ENCODE data around the gene FKTN.

FKTN gene

DNA sequence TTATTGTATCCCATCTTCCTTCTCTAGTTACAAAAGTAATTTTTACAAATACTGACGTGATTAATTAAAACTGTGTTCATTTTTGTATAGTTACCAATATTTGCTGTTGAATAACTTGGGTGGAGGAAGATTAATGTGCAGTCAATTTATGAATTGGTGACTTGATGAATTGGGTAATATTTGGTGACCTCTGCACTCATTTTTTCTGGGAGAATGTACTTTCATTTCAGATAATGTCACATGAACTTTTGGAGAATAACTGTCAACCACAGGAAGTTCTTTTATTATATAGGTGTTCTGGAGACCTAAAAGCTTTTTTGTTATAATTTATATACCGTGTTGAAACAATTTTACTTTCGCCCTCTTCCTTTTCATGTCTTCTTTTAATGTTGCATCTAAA lies 26.4 kb upstream of the FKTN start:
- Histone ChIP-seq H3K4me1 (ENCODE audit: low read length) (0 out of 2 replicates have a peak, but pooled peaks cover 7% of the 10 kb centered on the region), H3K27ac (ENCODE audit: low read length) (no peak overlapping the region), H3F3A (ENCODE audit: insufficient read depth, low read length) (no peaks in the 10 kb centered on the region), H3K27me3 (replicated peaks; ENCODE audit: insufficient read depth, low read length) (no peaks in the 10 kb centered on the region), H3K36me3 (replicated peaks; ENCODE audit: insufficient read depth, low read length) (no peaks in the 10 kb centered on the region), H3K4me3 (ENCODE audit: low read length) (no peak overlapping the region), H3K9me2 (replicated peaks; ENCODE audit: insufficient read depth, low read length) (no peaks in the 10 kb centered on the region), H2AFZ (ENCODE audit: low read length) (no peak overlapping the region), H3K9ac (ENCODE audit: low read length) (no peak overlapping the region), H3K9me3 (replicated peaks; ENCODE audit: insufficient read depth, low read length) (no peaks in the 10 kb centered on the region), H3K79me2 (ENCODE audit: low read length) (no peaks in the 10 kb centered on the region), H4K20me1 (ENCODE audit: insufficient read depth, low read length) (no peaks in the 10 kb centered on the region), H3K4me2 (ENCODE audit: low read depth, low read length) (no peak overlapping the region)
- DNase-seq = no peak
- TF ChIP-seq, protein P1, sequence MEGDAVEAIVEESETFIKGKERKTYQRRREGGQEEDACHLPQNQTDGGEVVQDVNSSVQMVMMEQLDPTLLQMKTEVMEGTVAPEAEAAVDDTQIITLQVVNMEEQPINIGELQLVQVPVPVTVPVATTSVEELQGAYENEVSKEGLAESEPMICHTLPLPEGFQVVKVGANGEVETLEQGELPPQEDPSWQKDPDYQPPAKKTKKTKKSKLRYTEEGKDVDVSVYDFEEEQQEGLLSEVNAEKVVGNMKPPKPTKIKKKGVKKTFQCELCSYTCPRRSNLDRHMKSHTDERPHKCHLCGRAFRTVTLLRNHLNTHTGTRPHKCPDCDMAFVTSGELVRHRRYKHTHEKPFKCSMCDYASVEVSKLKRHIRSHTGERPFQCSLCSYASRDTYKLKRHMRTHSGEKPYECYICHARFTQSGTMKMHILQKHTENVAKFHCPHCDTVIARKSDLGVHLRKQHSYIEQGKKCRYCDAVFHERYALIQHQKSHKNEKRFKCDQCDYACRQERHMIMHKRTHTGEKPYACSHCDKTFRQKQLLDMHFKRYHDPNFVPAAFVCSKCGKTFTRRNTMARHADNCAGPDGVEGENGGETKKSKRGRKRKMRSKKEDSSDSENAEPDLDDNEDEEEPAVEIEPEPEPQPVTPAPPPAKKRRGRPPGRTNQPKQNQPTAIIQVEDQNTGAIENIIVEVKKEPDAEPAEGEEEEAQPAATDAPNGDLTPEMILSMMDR (IDR thresholded peaks at IDR 0.05; ENCODE audit: low read length) = no peak
- no peak for TF ChIP-seq EZH2 (optimal IDR thresholded peaks at IDR 0.05; ENCODE audit: low read depth, low read length)
- no peak for TF ChIP-seq EZH2phosphoT487 (IDR thresholded peaks at IDR 0.05; ENCODE audit: low read length)

GRCh38 chr9:105535920-105536668 lies 21.8 kb upstream of the FKTN start:
- H3K27ac ChIP-seq (ENCODE audit: low read length) = no peak overlapping the region
- no peaks in the 10 kb centered on the region for H4K20me1 ChIP-seq (ENCODE audit: insufficient read depth, low read length)
- no peaks in the 10 kb centered on the region for H3K9me3 ChIP-seq (replicated peaks; ENCODE audit: insufficient read depth, low read length)
- no peak overlapping the region for H3K4me3 ChIP-seq (ENCODE audit: low read length)
- no peak overlapping the region for H3K9ac ChIP-seq (ENCODE audit: low read length)
- H2AFZ ChIP-seq (ENCODE audit: low read length) = no peak overlapping the region
- no peak for DNase-seq
- no peaks in the 10 kb centered on the region for H3K9me2 ChIP-seq (replicated peaks; ENCODE audit: insufficient read depth, low read length)
- H3K79me2 ChIP-seq (ENCODE audit: low read length) = no peaks in the 10 kb centered on the region
- TF ChIP-seq EZH2 (optimal IDR thresholded peaks at IDR 0.05; ENCODE audit: low read depth, low read length) (no peak), EZH2phosphoT487 (IDR thresholded peaks at IDR 0.05; ENCODE audit: low read length) (no peak)
- TF ChIP-seq, protein P1 (IDR thresholded peaks at IDR 0.05; ENCODE audit: low read length) = no peak
- 0 out of 2 replicates have a peak, but pooled peaks cover 4% of the 10 kb centered on the region for H3K4me1 ChIP-seq (ENCODE audit: low read length)
- H3K36me3 ChIP-seq (replicated peaks; ENCODE audit: insufficient read depth, low read length) = no peaks in the 10 kb centered on the region
- H3F3A ChIP-seq (ENCODE audit: insufficient read depth, low read length) = no peaks in the 10 kb centered on the region
- no peak overlapping the region for H3K4me2 ChIP-seq (ENCODE audit: low read depth, low read length)
- H3K27me3 ChIP-seq (replicated peaks; ENCODE audit: insufficient read depth, low read length) = no peaks in the 10 kb centered on the region

DNA sequence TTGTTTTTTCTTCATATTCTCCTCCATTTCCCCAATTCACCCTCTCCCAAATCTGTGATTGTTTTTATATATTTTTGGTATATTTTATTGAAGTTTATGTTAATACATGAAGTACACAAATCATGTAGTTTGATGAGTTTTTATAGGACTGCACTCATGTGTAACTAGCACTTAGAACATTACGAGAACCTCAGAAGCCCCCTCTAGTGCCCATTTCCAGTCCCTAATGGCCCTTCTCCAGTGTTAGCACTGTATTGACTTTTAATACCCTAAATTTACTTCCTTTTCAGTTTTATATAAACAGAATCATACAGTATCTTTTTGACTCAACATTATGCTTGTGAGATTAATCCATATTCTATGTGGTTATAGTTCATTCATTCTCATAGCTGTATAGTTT lies 18.5 kb upstream of the FKTN start:
- no peak for DNase-seq
- no peaks in the 10 kb centered on the region for H3F3A ChIP-seq (ENCODE audit: insufficient read depth, low read length)

More for the DNA sequence above, 18.5 kb upstream of the FKTN start:
- H3K9ac ChIP-seq (ENCODE audit: low read length) = no peak overlapping the region
- no peaks in the 10 kb centered on the region for H3K9me2 ChIP-seq (replicated peaks; ENCODE audit: insufficient read depth, low read length)
- no peaks in the 10 kb centered on the region for H4K20me1 ChIP-seq (ENCODE audit: insufficient read depth, low read length)
- no peaks in the 10 kb centered on the region for H3K9me3 ChIP-seq (replicated peaks; ENCODE audit: insufficient read depth, low read length)
- H3K27ac ChIP-seq (ENCODE audit: low read length) = no peak overlapping the region
- H3K4me1 ChIP-seq (ENCODE audit: low read length) = no peaks in the 10 kb centered on the region
- no peaks in the 10 kb centered on the region for H3K27me3 ChIP-seq (replicated peaks; ENCODE audit: insufficient read depth, low read length)
- H3K4me3 ChIP-seq (ENCODE audit: low read length) = no peak overlapping the region
- no peaks in the 10 kb centered on the region for H3K36me3 ChIP-seq (replicated peaks; ENCODE audit: insufficient read depth, low read length)
- no peaks in the 10 kb centered on the region for H3K79me2 ChIP-seq (ENCODE audit: low read length)
- TF ChIP-seq, protein P1 (IDR thresholded peaks at IDR 0.05; ENCODE audit: low read length) = peak; percentile 16; the same call in 1 of the 2 replicates
- TF ChIP-seq EZH2 (optimal IDR thresholded peaks at IDR 0.05; ENCODE audit: low read depth, low read length) = no peak
- no peak overlapping the region for H2AFZ ChIP-seq (ENCODE audit: low read length)
- H3K4me2 ChIP-seq (ENCODE audit: low read depth, low read length) = no peak overlapping the region

Data from MM.1S (cell line).